ENCODE data around the gene TUBD1. TPM values are rescaled to one million over a fixed set of nuclear protein-coding genes. Genes with fewer than 3 reads are reported as not detected.
A peak's percentile ranks its signal among the peaks of the same experiment; 100 is the strongest.

The TUBD1 gene
- total RNA-seq, 1 experiment from 2014 or later, result 12.6 TPM

- intact Hi-C loops (cut with micrococcal nuclease; ENCODE audit: unreplicated experiment), result no loop called here
- DNase-seq, result no peak
These were observed 356 bp downstream of the TUBD1 start for GRCh38 chr17:59892251-59892923.

GRCh38 chr17:59890720-59891119 is 2.0 kb downstream of the TUBD1 start:
- Mint-ChIP-seq H3K27me3 (ENCODE audit: unreplicated experiment) (no peaks in the 10 kb centered on the region), H3K27ac (ENCODE audit: unreplicated experiment) (no peak overlapping the region), H3K36me3 (ENCODE audit: insufficient read depth, unreplicated experiment) (peaks cover 47% of the 10 kb centered on the region), H3K9me3 (ENCODE audit: low read depth, unreplicated experiment) (no peaks in the 10 kb centered on the region), H3K4me1 (ENCODE audit: low read depth, unreplicated experiment) (peaks cover 17% of the 10 kb centered on the region), H3K4me3 (ENCODE audit: low read depth, unreplicated experiment) (no peak overlapping the region)
- intact Hi-C loops (cut with micrococcal nuclease; ENCODE audit: unreplicated experiment), result no loop called here
- DNase-seq, result no peak
- CTCF ChIA-PET, result no interaction called here
- TF ChIP-seq CTCF (IDR thresholded peaks at IDR 0.05; ENCODE audit: unreplicated experiment), result no peak
- BruUV-seq (replicated peaks), result TSS peak; percentile 14

More at GRCh38 chr17:59892251-59892923, 356 bp downstream of the TUBD1 start:
- no peak for TF ChIP-seq CTCF (IDR thresholded peaks at IDR 0.05; ENCODE audit: unreplicated experiment)
- CTCF ChIA-PET, result interaction anchor here (0.5 kb wide), 1 partner anchor 741 kb away, joined by 3 read pairs; no protein-coding TSS in a partner anchor
- Mint-ChIP-seq H3K4me3 (ENCODE audit: low read depth, unreplicated experiment) (peak overlapping the region; percentile 97), H3K9me3 (ENCODE audit: low read depth, unreplicated experiment) (no peaks in the 10 kb centered on the region), H3K27ac (ENCODE audit: unreplicated experiment) (peak overlapping the region; percentile 73), H3K27me3 (ENCODE audit: unreplicated experiment) (no peaks in the 10 kb centered on the region), H3K4me1 (ENCODE audit: low read depth, unreplicated experiment) (peaks cover 25% of the 10 kb centered on the region), H3K36me3 (ENCODE audit: insufficient read depth, unreplicated experiment) (peaks cover 45% of the 10 kb centered on the region)
- TSS peak; percentile 83 for BruUV-seq (replicated peaks)

- DNase-seq, result no peak
- H3K27me3 Mint-ChIP-seq (ENCODE audit: unreplicated experiment), result no peaks in the 10 kb centered on the region
- H3K4me3 Mint-ChIP-seq (ENCODE audit: low read depth, unreplicated experiment), result no peak overlapping the region
- no TSS peak for BruUV-seq (replicated peaks)
- H3K36me3 Mint-ChIP-seq (ENCODE audit: insufficient read depth, unreplicated experiment), result peaks cover 32% of the 10 kb centered on the region
- CTCF ChIA-PET, result no interaction called here
- H3K9me3 Mint-ChIP-seq (ENCODE audit: low read depth, unreplicated experiment), result no peaks in the 10 kb centered on the region
- no peak for TF ChIP-seq CTCF (IDR thresholded peaks at IDR 0.05; ENCODE audit: unreplicated experiment)
- H3K4me1 Mint-ChIP-seq (ENCODE audit: low read depth, unreplicated experiment), result peaks cover 8% of the 10 kb centered on the region
- intact Hi-C loops (cut with micrococcal nuclease; ENCODE audit: unreplicated experiment), result no loop called here
- H3K27ac Mint-ChIP-seq (ENCODE audit: unreplicated experiment), result peak overlapping the region; percentile 24
These were observed 4.5 kb downstream of the TUBD1 start for GRCh38 chr17:59888145-59888750.

- CTCF ChIA-PET, result no interaction called here
- H3K27me3 Mint-ChIP-seq (ENCODE audit: unreplicated experiment), result no peaks in the 10 kb centered on the region
- H3K4me3 Mint-ChIP-seq (ENCODE audit: low read depth, unreplicated experiment), result no peak overlapping the region
- no peaks in the 10 kb centered on the region for H3K9me3 Mint-ChIP-seq (ENCODE audit: low read depth, unreplicated experiment)
- no peak for DNase-seq
- H3K4me1 Mint-ChIP-seq (ENCODE audit: low read depth, unreplicated experiment), result peaks cover 8% of the 10 kb centered on the region
- no peak overlapping the region for H3K27ac Mint-ChIP-seq (ENCODE audit: unreplicated experiment)
- BruUV-seq (replicated peaks), result no TSS peak
- TF ChIP-seq CTCF (IDR thresholded peaks at IDR 0.05; ENCODE audit: unreplicated experiment), result no peak
- H3K36me3 Mint-ChIP-seq (ENCODE audit: insufficient read depth, unreplicated experiment), result peaks cover 18% of the 10 kb centered on the region
- intact Hi-C loops (cut with micrococcal nuclease; ENCODE audit: unreplicated experiment), result no loop called here
These were observed 7.9 kb downstream of the TUBD1 start for GRCh38 chr17:59884861-59885260.

Data from Calu3 (cell line).